HS-5 (cell line): ENCODE measurements around the gene NAE1.

Experiments used
- DNase-seq: peaks from one replicate; pipeline ENCODE4 v3.0.0-alpha.2; 2012; ENCODE audit warnings: low read depth

NAE1 gene

GRCh38 chr16:66850115-66850815, 19.5 kb upstream of the NAE1 start:
- DNase-seq = no peak

DNA sequence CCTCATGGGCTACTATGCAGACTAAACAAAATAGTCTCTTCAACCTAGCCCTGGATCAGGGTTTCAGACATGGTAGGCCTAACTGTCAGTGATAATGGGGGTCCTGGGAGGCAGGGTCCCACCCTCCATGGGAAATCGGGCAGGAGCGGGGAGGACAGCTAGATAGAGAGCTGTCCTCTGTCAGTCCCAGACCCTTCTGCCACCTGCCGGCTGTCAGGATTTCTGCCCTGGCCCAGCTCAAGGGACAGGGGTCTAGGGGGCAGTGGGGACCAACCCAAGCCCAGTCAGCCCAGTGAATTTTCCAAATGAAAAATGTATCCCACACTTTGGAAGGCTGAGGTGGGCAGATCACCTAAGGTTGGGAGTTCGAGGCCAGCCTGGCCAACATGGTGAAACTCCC, 18.8 kb upstream of the NAE1 start:
- no peak for DNase-seq

DNA sequence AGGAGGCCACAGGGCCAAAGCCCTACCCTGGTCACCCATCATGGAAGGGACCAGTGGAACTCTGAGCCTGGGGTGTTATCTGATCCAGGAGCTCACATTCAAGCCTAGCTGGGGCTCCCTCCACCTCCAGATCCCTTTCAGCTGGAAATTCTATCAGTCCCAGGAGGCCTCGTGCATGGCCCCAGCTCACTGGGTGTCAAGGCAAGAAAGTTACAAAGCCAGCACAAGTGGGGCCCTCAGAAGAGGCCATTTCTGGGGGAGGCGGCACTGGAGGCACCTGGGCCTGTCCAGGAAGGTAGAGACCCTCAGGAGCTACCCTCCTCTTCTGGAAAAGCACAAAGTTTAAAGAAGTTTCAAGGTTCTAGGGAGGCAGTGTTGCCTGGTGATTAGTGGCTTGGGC, 18.2 kb upstream of the NAE1 start:
- no peak for DNase-seq

- DNase-seq = no peak
Measured at GRCh38 chr16:66848172-66848571, 17.4 kb upstream of the NAE1 start.

GRCh38 chr16:66847533-66848067, 16.8 kb upstream of the NAE1 start:
- DNase-seq = no peak

GRCh38 chr16:66846831-66847230, 16.1 kb upstream of the NAE1 start:
- DNase-seq = no peak

GRCh38 chr16:66846266-66846665, 15.5 kb upstream of the NAE1 start:
- DNase-seq = no peak

DNA sequence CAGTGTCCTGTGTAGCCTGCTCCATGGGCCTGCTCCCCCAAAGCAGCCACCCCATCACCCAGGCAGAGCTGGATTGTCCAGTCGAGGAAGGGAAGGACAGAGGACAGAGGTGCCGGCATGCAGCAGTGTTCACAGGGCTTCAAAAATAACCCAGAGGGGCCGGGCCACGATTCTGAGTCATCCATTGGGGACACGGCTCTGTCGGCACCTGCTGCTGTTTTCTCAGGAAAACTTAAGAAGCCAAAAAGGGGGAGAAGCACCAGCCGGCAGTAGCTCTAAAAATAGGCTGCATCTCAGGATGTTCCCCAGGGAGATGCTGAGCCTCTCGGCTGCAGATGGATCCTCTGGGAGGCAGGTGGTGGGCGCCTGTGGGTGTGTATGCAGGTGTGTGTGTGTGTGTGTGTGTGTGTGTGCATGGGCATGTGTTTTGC, 15.0 kb upstream of the NAE1 start:
- no peak for DNase-seq

DNA sequence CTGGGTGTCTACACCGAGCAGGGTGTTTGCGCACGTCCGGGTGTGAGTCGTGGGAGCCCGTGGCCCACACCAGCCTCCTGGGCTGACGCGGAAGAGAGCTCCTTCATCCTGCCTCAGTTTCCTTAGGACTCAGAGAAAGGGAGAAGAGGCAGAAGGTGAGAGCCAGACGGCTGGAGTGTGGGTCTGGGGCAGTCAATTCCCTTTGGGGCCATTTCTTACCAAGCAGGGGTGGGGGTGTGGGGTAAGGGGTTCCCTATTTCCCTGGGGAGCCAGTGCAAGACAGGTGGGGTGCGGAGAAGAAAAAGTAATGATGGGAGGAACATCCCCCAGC, 14.3 kb upstream of the NAE1 start:
- no peak for DNase-seq

GRCh38 chr16:66844342-66845079, 13.7 kb upstream of the NAE1 start, which contains the start of gene CA7:
Gene CA7, plus strand, starts transcription at chr16:66844414. Its CDS starts 74 bp downstream, at chr16:66844488.
- no peak for DNase-seq

DNA sequence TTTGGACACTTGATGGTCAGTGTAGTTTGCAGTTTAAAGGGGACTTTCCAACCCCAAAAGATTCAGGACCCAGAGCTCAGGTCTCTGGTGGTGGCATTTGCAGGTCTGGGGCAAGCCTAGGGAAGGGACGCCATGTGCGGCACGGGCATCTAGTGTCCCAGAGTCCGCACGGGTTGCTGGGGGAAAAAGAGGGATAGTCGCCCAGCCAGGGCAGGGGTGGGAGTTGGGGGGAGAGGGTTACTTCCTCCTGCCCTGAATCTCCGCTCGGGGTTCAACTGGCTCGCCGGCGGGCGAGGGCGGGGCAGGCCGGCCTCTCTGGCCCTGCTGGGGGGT, 13.2 kb upstream of the NAE1 start:
- DNase-seq = no peak

DNA sequence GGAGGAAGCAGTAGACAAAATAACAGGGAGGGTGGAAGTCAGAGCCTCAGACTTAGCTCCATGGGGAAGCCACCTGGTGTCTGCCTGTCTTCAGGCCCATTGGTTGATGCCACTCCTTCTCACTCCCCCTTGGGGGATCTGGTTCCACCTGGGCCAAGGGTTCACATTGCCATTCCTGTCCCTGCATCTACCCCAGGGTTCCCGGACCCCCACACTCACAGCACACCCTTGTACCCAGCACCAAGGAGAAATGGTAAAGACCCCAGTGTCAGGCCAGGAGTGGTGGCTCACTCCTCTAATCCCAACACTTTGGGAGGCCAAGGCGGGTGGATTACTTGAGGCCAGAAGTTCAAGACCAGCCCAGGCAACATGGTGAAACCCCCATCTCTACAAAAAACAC, 12.4 kb upstream of the NAE1 start:
- DNase-seq = no peak

GRCh38 chr16:66842765-66843164, 12.0 kb upstream of the NAE1 start:
- no peak for DNase-seq

- no peak for DNase-seq
Measured at GRCh38 chr16:66841366-66841765, 10.6 kb upstream of the NAE1 start.

GRCh38 chr16:66840883-66841282, 10.1 kb upstream of the NAE1 start:
- no peak for DNase-seq

- no peak for DNase-seq
Measured at GRCh38 chr16:66834746-66835145, 4.0 kb upstream of the NAE1 start.

GRCh38 chr16:66832661-66833305, 2.0 kb upstream of the NAE1 start:
- DNase-seq = peak; percentile 14

DNA sequence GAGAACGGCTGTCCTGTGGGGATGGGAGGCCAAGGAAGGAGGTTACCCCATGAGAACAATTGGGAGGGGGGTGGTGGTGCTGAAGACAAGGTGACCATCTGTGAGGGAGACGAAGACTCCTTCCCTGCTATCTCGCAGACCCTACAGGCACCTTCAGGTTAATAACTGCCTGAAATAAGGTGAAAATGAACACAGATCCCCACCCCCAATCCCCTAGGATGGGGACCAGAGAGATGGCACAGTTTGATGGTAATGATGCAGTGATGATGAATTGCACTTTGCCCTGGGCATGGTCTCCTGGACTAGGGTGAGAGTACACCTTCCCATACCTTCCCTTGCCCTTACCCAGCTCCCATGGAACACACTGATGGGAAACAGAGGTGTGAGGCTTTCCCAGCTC, 1.4 kb upstream of the NAE1 start:
- DNase-seq = no peak

- no peak for DNase-seq
Measured at GRCh38 chr16:66824006-66824405, 6.8 kb downstream of the NAE1 start.

DNA sequence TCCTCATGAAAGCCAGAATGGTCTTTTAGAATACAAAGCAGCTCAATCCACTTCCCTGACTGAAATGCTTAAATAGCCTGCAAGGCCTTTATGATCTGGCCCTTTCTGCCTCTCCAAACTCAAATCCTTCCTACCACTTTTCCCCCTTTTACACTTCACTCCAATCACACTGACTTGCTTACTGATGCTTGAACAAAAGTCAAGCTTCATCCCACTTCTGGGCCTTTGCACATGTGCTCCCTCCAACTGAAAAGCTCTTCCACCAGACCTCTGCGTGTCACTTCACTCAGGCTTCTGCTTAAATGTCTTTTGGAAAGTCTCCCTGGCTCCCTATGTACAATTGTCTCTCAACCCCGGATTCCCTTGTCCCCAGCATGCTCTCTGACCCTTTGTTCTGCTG, 16.0 kb downstream of the NAE1 start:
- no peak for DNase-seq

DNA sequence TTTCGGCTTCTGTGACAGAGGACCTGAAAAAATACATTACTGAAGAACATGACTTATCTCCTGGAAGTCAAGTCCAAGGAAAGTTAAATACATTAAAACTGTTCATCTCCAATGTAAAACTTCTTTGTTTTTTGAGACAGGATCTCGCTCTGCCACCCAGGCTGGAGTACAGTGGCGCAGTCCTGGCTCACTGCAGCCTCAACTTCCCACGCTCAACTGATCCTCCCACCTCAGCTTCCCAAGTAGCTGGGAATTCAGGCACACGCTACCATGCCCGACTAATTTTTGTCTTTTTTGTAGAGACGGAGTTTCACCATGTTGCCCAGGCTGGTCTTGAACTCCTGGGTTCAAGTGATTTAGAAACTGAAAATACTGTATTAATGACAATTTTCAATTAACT, 19.7 kb downstream of the NAE1 start:
- no peak for DNase-seq

GRCh38 chr16:66810391-66810790, 20.4 kb downstream of the NAE1 start:
- no peak for DNase-seq

DNA sequence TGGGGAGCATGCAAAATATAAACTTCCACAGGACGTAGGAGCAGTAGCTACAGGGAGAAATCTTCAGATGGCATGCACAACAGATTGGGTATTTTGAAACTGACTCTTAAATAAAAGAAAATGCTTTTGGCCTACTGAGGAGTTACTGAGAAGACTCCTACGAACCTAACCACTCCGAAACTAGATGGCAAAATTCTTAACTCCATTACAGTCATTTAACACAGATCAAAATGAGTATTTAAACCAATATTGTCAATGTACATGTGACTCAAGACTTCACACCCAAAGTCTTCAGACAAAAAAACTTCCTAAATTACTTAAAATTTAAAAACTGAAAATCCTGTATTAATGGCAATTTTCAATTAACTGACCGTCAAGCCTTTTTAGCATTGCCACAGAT, 21.0 kb downstream of the NAE1 start:
- no peak for DNase-seq
